NB4 (cell line): ENCODE data around the gene EAF1.

Experiments used
- DNase-seq: peaks from one replicate; pipeline ENCODE4 v3.0.0; 2010; ENCODE audit warnings: low read depth
- H3K4me3 ChIP-seq: one replicate; pipeline ENCODE4 v1.5.1; 2011; ENCODE audit warnings: mild to moderate bottlenecking, low read depth, low read length, moderate library complexity
- MYC ChIP-seq: IDR thresholded peaks from 2 replicates; pipeline ENCODE4 v1.6.1; 2011; ENCODE audit warnings: low read depth, low read length
- POLR2A ChIP-seq: IDR thresholded peaks from 2 replicates; pipeline ENCODE4 v1.6.1; 2011; ENCODE audit warnings: mild to moderate bottlenecking; ENCODE audit not compliant: insufficient read length; ENCODE audit errors: extremely low read depth
- TF ChIP-seq, protein P1 (sequence below): IDR thresholded peaks from one replicate; pipeline ENCODE4 v1.5.1; 2012; ENCODE audit warnings: low read depth, low read length
- TF ChIP-seq, protein P2 (sequence below): IDR thresholded peaks from 2 replicates; pipeline ENCODE4 v1.6.1; 2011; ENCODE audit warnings: low read depth, low read length

EAF1 gene

DNA sequence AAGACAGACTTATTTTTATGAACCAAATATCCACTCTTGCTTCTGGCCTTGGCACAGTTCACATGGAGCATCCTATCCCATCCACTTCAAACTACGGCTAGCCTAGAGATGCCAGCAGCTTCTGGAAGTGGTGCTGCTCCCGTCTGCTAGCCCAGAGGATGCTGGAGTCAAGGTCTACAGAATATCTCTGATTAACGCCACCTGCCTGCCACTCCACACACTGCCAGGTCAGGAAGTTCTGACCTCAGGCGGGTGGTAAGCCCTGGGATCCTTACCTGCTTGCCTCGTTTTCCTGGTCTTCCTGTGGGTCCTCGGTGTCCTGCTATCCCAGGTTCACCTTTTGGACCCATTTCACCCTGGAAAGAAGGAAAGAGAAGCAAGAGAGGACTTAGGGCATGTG is 42.9 kb downstream of the EAF1 start:
- no peak overlapping the region for H3K4me3 ChIP-seq
- DNase-seq = no peak
- TF ChIP-seq, protein P1, sequence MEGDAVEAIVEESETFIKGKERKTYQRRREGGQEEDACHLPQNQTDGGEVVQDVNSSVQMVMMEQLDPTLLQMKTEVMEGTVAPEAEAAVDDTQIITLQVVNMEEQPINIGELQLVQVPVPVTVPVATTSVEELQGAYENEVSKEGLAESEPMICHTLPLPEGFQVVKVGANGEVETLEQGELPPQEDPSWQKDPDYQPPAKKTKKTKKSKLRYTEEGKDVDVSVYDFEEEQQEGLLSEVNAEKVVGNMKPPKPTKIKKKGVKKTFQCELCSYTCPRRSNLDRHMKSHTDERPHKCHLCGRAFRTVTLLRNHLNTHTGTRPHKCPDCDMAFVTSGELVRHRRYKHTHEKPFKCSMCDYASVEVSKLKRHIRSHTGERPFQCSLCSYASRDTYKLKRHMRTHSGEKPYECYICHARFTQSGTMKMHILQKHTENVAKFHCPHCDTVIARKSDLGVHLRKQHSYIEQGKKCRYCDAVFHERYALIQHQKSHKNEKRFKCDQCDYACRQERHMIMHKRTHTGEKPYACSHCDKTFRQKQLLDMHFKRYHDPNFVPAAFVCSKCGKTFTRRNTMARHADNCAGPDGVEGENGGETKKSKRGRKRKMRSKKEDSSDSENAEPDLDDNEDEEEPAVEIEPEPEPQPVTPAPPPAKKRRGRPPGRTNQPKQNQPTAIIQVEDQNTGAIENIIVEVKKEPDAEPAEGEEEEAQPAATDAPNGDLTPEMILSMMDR = no peak
- TF ChIP-seq MYC (no peak), POLR2A (no peak)
- TF ChIP-seq, protein P2, sequence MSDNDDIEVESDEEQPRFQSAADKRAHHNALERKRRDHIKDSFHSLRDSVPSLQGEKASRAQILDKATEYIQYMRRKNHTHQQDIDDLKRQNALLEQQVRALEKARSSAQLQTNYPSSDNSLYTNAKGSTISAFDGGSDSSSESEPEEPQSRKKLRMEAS = no peak

DNA sequence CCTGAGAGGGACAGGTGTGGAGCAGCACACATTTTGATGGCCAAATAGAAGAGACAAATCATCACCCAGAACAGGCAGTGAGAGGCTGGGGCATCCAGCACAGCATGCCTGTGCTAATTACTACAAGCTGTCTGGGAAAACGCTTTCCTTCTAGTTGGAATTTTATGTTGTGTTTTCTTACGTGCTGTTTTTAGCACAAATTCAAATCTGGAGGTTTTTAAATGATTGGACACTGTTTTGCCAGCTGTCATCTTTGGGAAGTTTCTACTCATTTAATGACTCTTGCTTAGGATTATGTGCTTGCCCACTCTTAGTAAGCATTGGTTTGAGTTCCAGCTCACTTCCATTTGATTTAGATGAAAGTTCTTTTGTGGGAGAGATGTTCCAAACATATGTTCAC is 43.5 kb downstream of the EAF1 start:
- no peak for DNase-seq
- no peak overlapping the region for H3K4me3 ChIP-seq
- TF ChIP-seq, protein P1 = no peak
- TF ChIP-seq POLR2A (no peak), MYC (no peak)
- TF ChIP-seq, protein P2 = no peak

DNA sequence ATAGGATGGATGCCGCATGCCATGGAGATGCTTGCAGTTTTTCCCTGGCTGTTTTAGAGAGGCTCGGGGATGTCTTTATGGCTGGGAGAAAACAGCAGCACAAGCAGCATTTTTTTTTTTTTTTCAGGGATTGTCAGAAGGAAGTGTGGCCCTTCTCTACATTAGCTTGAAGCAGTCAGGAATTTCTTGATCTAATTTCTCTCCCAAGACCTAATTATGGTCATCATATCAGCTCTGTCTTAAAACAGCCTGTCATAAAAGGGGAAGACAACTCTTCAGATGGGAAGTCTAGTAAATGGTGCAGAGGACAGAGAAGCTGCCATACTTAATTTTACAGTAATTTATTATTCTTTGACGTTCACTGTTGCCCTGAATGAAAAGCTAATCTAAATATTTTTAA is 44.5 kb downstream of the EAF1 start:
- no peak overlapping the region for H3K4me3 ChIP-seq
- TF ChIP-seq POLR2A (no peak), MYC (no peak)
- TF ChIP-seq, protein P2 = no peak
- TF ChIP-seq, protein P1 = no peak
- DNase-seq = no peak

DNA sequence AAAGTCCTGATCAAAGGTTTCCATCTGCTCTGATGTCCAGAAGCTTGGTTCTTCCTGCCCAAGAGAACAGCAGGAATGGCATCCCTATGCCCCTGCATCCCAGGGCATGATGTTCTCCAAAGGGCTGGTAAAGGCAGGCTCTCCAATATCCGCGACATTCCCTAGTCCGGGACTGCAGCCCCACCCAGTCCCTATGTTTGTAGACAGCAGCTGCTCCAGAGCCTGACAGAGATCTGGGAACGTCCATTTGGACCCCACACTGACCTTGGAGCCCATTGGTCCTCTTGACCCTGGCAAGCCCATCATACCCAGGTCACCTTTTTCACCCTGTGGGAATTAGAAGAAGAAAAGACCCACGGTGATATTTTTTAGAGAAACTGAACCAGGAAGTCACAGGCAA is 47.8 kb downstream of the EAF1 start:
- no peak overlapping the region for H3K4me3 ChIP-seq
- no peak for DNase-seq
- TF ChIP-seq MYC (no peak), POLR2A (no peak)
- TF ChIP-seq, protein P1 = no peak
- TF ChIP-seq, protein P2 = no peak

DNA sequence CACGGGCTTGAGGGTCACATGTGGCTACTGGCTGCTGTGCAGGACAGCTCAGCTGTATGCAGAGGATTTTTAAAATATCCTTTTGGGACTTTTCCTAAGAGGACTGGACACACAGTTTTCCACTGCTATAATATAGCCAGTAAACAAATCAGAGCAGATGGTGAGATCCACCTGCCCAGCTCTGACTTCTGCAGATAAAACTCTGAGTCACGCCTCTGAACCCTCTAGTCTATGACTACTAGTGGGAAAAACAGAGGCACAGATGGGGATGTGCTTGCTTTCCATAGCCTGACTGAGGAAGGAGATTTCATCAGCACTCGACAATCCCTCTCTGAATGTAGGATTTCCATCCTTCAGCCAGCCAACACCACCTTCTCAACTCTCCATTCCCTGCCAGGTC is 49.0 kb downstream of the EAF1 start:
- no peak overlapping the region for H3K4me3 ChIP-seq
- TF ChIP-seq, protein P1 = no peak
- no peak for TF ChIP-seq MYC
- TF ChIP-seq, protein P2 = no peak
- no peak for DNase-seq

DNA sequence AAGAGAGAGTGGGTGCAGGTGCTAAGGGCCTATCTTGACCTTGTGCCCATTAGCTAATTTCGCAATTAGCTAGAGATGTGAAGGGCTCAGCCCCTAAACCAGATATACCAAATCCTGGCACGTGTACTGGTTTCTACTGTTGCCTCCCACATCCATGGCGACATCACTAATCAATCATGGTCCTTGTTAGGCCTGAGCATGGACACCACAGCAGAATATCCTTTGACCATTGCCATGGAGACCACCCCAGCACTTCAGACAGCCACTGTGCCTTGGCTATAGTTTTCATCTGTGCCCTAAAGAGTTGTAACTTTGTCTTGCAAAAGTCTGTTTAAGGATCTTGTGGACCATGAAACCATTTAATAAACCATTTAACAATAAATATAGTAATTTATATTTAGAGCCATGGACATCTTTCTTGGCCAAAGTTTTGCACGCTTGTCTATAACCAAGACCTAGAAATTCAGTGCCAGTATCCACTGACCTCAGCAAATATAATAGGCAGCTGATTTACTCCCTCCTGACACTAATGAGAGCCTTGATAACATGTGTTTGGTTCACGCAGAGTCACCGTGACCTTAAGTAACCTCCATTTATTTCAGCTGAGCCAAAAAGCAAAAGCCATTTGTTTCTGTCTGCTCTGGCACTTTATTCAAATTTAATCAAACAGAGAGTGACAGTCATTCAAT is 50.7 kb downstream of the EAF1 start:
- DNase-seq = no peak
- H3K4me3 ChIP-seq = no peak overlapping the region
- TF ChIP-seq, protein P2 = no peak
- TF ChIP-seq POLR2A = no peak
- no peak for TF ChIP-seq MYC
- TF ChIP-seq, protein P1 = no peak
